HepG2 (cell line): ENCODE measurements around the gene NELFB. TPM values are rescaled to one million over a fixed set of nuclear protein-coding genes. Genes with fewer than 3 reads are reported as not detected.

ENCODE experiments used
- CERS6 ChIP-seq: sonication (generic); formaldehyde crosslinking; IDR thresholded peaks from 2 replicates; pipeline ENCODE4 v1.5.0; 2020; ENCODE audit warnings: missing genetic modification reagents
- HNRNPLL ChIP-seq: fragments of 200-400 bp; formaldehyde crosslinking; IDR thresholded peaks from 2 replicates; pipeline ENCODE4 v1.6.1; 2017; ENCODE audit warnings: mild to moderate bottlenecking, low read depth, low read length; ENCODE audit not compliant: poor library complexity, severe bottlenecking
- HOXA3 ChIP-seq: sonication (generic); formaldehyde crosslinking; IDR thresholded peaks from 2 replicates; pipeline ENCODE4 v1.5.0; 2020; ENCODE audit warnings: missing genetic modification reagents
- KAT2B ChIP-seq: fragments of 150-350 bp; IDR thresholded peaks from 2 replicates; pipeline ENCODE4 v1.6.1; 2014; ENCODE audit warnings: low read depth, low read length, borderline replicate concordance
- MYC ChIP-seq: sonication (generic); formaldehyde crosslinking; IDR thresholded peaks from 2 replicates; pipeline ENCODE4 v1.9.0; 2021; ENCODE audit warnings: missing genetic modification reagents, borderline replicate concordance
- POLR2AphosphoS2 ChIP-seq: IDR thresholded peaks from 2 replicates; pipeline ENCODE4 v1.6.1; 2011; ENCODE audit warnings: low read depth, low read length, improper control_type of control experiment
- ZBTB33 ChIP-seq: sonication (generic); formaldehyde crosslinking; IDR thresholded peaks from 2 replicates; pipeline ENCODE4 v1.4.0; 2020; ENCODE audit warnings: missing genetic modification reagents
- ZFAT ChIP-seq: sonication (generic); formaldehyde crosslinking; conservative IDR thresholded peaks from 2 replicates; pipeline ENCODE4 v1.8.1; 2023; ENCODE audit warnings: missing genetic modification reagents, inconsistent platforms
- ZNF18 ChIP-seq: sonication (generic); formaldehyde crosslinking; IDR thresholded peaks from 2 replicates; pipeline ENCODE4 v1.8.0; 2022; ENCODE audit warnings: mild to moderate bottlenecking, missing genetic modification reagents; ENCODE audit not compliant: insufficient replicate concordance
- ZNF687 ChIP-seq: sonication (generic); formaldehyde crosslinking; IDR thresholded peaks from 2 replicates; pipeline ENCODE4 v1.5.1; 2020; ENCODE audit warnings: mild to moderate bottlenecking, missing genetic modification reagents, moderate library complexity
- ZNF777 ChIP-seq: sonication (generic); formaldehyde crosslinking; IDR thresholded peaks from 2 replicates; pipeline ENCODE4 v1.4.0; 2020; ENCODE audit warnings: missing genetic modification reagents
- polyA plus RNA-seq, 8 experiments: library from polyadenylated mRNA; depleted of rRNA in 3 of 8; stranded (reverse) in 7 of 8; unstranded in 1 of 8; fragments of >200 nt; fragmentation: Illumina TruSeq in 4 of 8; extraction: Trizol in 4 of 8; gene quantifications; 2 replicates each; pipeline versions ENCODE4 v1.2.1 to v1.2.3, GENCODE V29; 2011 to 2016; ENCODE audit warnings: low read depth in 4 of 8, missing spikeins in 1 of 8, mixed read lengths in 1 of 8; ENCODE audit not compliant: insufficient read depth in 1 of 8
- total RNA-seq, 5 experiments: library from RNA; depleted of rRNA; stranded (reverse); fragments of >200 nt; fragmentation: Illumina TruSeq; extraction: Trizol; gene quantifications; 2 replicates each; pipeline ENCODE4 v1.2.3, GENCODE V29; 2016; ENCODE audit warnings: low read depth in 1 of 5
- TF ChIP-seq, protein P1 (sequence below): sonication (generic); formaldehyde crosslinking; IDR thresholded peaks from 2 replicates; pipeline ENCODE4 v1.5.0; 2020; ENCODE audit warnings: mild to moderate bottlenecking, missing genetic modification reagents, moderate library complexity
- TF ChIP-seq, protein P2 (sequence below): sonication (generic); formaldehyde crosslinking; IDR thresholded peaks from 2 replicates; pipeline ENCODE4 v1.4.0; 2020; ENCODE audit warnings: missing genetic modification reagents

The NELFB gene
- total and polyA plus RNA-seq, 2 of the 13 experiments (the other 11 are each of a cell fraction or from before 2014, with no cell fraction given) = 26.5 to 45.8 TPM

GRCh38 chr9:137302449-137303150 is 47.5 kb downstream of the NELFB start (continued):
- TF ChIP-seq, protein P1, sequence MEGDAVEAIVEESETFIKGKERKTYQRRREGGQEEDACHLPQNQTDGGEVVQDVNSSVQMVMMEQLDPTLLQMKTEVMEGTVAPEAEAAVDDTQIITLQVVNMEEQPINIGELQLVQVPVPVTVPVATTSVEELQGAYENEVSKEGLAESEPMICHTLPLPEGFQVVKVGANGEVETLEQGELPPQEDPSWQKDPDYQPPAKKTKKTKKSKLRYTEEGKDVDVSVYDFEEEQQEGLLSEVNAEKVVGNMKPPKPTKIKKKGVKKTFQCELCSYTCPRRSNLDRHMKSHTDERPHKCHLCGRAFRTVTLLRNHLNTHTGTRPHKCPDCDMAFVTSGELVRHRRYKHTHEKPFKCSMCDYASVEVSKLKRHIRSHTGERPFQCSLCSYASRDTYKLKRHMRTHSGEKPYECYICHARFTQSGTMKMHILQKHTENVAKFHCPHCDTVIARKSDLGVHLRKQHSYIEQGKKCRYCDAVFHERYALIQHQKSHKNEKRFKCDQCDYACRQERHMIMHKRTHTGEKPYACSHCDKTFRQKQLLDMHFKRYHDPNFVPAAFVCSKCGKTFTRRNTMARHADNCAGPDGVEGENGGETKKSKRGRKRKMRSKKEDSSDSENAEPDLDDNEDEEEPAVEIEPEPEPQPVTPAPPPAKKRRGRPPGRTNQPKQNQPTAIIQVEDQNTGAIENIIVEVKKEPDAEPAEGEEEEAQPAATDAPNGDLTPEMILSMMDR (CRISPR knock-in tag) = peak; percentile 34
- TF ChIP-seq ZFAT (CRISPR knock-in tag) = no peak
- peak; percentile 44; the same call in 1 of the 2 replicates for TF ChIP-seq ZNF687 (CRISPR knock-in tag)
- TF ChIP-seq KAT2B = no peak
- TF ChIP-seq HNRNPLL = peak; percentile 20
- peak; percentile 87 for TF ChIP-seq ZBTB33 (CRISPR knock-in tag)
- TF ChIP-seq POLR2AphosphoS2 = no peak
- no peak for TF ChIP-seq ZNF18 (CRISPR knock-in tag)
- TF ChIP-seq HOXA3 (CRISPR knock-in tag) = peak; percentile 30; the same call in 1 of the 2 replicates
- TF ChIP-seq CERS6 = no peak
- peak; percentile 49 for TF ChIP-seq ZNF777
- TF ChIP-seq MYC (CRISPR knock-in tag) = 0 out of 2 replicates have a peak, but pooled peaks have one; percentile 23
- TF ChIP-seq, protein P2, sequence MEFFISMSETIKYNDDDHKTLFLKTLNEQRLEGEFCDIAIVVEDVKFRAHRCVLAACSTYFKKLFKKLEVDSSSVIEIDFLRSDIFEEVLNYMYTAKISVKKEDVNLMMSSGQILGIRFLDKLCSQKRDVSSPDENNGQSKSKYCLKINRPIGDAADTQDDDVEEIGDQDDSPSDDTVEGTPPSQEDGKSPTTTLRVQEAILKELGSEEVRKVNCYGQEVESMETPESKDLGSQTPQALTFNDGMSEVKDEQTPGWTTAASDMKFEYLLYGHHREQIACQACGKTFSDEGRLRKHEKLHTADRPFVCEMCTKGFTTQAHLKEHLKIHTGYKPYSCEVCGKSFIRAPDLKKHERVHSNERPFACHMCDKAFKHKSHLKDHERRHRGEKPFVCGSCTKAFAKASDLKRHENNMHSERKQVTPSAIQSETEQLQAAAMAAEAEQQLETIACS = peak; percentile 16; the same call in 1 of the 2 replicates
